ENCODE measurements around the gene LARP6.
"Not testable (repeated sequence)": the region's sequence is repeated elsewhere in the genome, so short reads cannot be mapped to it uniquely, and the experiment has no call there.

The LARP6 gene

DNA sequence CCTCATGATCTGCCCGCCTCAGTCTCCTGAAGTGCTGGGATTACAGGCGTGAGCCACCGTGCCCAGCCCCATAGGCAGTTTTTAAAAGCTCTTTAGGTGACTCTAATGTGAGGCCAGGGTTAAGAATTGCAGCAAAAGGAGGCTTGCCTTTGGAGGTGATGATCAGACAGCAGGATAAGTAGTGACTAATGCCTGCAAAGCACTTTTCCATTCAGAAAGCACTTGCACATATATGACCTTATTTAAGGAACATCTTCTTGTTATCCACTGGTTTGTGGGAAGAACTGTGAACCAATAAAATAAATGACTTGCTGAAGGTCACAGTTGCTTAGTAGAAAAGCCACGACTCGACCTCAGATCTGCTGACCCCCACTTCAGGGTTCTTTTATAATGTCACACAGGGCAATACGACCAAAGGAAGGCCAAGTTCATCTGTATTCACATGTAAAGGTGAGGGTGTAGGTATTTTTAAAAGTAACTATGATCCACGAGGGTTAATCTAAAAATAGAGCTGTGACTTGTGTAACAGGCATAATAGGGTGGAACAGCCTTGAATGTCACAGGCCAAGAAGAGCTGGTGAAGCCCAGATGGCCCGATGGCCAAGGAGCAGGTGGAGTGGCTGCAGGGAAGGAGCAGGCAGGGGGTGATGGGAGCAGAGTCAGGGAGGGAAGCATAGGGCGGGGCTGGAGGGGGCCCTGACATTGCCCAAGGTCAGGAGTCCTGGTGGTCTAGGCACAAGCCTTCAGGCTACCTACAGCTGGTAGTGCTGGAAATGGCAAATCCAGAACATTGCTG, 24.4 kb downstream of the LARP6 start:
- FAIRE-seq = no peak

DNA sequence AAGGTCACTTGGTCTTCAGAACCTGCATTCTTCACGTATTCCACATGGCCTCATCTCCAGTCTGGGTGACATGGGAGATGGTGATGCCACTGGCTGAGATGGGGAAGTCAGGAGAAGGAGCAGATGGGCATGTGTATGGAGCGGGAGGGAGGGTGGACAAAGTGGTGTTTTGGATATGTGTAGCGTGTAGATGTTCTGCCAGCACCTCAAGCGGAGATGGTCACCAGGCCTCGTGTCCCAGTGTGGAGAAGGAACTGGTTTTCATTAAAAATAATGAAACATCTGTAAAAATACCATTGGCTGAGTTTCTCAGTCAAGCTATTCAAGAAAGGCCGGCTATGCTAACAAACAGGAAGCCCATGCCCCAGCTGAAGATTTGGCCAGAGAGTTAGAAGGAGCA, 26.2 kb downstream of the LARP6 start:
- no peak for FAIRE-seq

DNA sequence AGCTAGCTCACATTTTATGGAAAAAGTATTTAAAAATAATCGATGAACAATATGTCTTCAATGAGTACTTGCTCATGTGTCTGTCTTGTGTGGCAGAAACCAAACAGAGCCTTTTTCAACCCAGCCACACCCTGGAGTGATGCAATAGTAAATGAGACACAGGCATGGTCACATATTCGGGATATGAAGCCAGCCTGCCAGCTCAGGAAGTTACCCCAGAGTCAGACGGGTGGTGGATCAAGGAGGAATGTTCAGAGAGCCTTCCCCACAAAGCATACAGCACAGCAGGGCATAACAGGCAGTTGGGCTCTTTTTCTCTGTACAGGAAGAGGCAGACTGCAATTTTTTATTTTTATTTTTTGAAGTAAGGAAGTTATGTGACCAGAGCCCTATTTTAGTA, 27.3 kb downstream of the LARP6 start:
- no peak for FAIRE-seq

DNA sequence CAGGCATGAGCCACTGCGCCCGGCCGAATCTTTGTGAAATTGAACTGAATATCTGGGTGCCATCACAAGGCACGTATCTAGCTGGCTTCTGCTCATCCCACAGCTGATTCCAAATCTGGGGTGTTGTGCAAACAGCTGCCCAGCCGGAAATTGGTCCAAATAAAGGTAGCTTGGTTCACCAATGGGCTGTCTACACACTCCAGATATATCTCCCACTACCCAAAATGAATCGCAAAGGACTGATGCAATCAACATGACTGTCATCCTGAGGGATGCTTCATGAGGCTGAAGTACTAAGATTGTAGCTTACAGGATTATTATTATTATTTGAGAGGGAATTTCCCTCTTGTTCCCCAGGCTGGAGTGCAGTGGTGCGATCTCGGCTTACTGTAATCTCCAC, 28.1 kb downstream of the LARP6 start:
- FAIRE-seq = no peak

DNA sequence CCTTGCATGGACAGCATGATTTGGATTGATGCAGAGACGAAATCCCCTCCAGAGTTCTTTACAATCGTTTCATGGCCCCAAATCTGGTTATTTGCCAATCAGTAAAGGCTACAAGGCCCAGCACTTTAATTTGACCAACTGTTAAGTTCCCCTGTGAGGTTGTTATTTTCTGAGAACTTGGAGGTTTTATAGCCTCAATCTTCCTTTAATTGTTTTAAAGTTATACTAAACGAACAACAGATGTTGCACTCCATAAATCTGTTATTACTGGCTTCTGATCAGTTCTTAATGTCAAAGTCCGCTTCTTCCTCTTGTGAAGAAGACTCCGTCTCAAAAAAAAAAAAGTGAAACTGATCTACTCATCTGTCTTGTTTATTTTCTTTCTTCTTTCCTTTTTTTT, 30.8 kb downstream of the LARP6 start:
- no peak for FAIRE-seq

DNA sequence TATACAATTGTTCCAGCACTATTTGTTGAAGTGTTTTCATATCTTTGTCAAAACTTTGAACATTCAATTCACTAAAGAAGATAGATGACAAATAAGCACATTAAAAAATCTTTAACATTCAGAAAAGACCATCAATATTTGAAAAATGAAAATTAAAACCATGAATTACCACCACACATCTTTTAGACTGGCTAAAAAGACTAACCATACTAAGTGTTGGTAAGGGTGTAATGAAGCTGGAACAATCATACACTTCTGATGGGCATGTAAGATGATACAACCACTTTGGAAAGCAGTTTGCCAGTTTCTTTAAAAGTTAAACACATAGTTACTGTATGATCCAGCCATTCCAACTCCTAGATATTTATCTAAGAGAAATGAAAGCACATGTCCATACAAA, 33.7 kb downstream of the LARP6 start:
- FAIRE-seq = no peak

DNA sequence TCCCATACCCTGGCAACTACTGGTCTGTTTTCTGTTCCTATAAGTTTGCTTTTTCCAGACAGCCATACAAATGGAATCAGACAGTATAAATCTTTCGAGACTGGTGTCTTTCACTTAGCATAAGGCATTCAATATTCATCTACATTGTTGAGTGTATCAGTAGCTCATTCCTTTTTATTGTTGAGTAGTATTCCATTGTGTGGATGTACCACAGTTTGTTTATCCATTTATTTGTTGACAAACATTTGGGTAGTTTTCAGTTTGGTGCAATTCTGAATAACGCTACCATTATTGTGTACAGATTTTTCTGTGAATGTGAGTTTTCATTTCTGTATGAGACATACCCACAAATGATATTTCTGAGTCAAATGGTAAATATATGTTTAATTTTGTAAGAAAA, 35.4 kb downstream of the LARP6 start:
- FAIRE-seq = no peak

DNA sequence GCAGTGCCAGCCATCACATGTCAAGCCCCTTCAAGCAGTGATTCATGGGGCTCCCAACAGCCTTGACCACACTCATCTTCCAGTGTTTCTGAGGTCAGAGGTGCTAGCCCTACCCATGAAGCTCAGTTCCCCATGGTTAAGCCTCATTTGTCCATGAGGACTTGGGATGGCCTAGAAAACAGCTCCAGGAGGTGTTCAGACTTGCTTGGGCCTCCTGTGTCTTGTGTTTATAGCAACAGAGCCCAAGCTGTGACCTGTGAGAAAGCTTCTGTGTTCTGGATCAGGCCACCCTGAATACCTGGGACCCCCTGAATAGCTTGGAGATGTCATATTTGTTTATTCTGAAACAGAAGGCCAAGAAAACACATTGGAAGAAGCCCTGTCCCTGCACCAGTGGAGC, 36.7 kb downstream of the LARP6 start:
- FAIRE-seq = no peak

DNA sequence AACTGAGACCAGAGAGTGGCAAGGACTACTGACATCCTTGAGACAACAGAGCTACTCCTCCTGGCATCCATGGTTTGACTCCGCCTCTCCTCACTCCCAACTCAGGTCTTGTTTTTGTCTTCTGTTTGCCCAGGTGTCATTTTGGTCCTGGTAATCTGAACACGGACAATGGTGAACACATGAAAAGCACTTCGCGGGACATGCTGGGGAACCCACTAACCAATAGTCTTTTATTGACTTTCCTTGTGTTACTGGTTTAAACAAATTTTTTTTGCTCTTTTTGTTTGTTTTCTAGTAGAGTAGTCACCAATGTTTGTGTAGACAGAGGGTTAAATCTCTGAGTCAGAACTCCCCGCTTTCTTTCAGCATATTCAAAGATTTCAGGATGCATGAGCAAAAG, 38.4 kb downstream of the LARP6 start:
- FAIRE-seq = no peak

DNA sequence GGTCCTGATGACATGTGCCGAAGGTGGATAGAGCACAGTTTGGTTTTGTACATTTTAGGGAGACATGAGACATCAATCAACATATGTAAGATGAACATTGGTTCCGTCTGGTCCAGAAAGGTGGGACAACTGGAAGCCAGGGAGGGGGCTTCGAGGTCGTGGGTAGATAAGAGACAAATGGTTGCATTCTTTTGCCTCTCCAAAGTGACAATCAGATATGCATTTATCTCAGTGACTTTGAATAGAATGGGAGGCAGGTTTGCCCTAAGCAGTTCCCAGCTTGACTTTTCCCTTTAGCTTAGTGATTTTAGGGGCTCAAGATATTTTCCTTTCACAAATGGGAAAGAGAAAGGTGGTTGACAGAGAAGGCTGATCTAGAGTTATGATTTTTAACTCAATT, 38.9 kb downstream of the LARP6 start:
- FAIRE-seq = not testable (repeated sequence)

DNA sequence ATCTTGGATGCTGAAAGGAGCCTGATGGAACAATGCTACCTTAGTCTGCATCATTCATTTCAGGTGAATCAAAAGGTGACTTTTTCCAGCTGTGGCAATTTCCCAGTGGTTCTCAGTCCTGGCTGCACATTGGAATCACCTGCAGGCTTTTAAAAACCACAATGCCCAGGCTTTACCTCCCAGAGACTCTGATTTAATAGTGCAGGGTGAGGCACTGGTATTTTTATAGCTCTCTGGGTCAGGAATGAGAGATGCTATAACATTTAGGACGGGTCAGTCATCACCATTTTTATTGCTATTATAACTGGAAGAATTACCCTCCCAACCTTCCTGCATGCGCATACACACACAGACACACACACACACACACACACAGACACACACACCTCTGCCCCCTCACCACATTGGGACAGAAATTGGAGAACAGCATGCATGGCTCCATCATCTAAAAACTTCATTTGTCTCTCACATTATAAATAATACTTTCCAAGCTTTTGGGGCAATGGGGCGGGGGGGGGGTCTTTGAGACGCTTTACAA, 41.1 kb downstream of the LARP6 start:
- FAIRE-seq = no peak

DNA sequence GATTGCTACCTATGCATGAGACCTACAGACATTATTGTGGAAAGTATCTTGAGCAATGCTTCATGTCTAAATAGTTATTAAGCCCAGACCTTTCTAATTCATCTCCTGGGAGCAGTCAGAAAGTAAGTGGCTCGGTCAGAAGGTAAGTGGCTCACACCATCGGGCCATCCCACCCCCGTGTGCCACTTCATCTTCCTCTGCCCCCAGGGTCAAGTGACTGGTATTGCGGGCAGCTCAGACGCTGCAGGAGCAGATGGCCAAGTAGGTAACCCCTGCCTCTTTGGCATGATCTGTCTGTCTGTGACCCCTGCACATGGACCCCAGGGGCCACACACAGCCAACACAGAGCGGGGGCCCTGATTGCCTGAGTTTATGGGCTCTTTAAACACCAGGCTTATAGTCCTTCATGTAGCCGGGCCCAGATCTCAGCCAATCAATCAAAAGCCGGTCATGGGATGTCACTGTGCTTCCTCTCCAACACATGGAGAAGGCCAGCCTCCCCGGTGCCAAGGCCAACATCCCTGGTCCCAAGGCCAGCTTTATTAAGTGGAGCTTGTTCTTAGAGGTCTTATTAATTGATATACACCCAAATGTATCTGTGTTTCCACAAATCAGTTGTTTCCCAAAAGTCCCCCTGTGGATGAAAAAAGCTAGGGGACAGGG, 42.9 kb downstream of the LARP6 start:
- FAIRE-seq = no peak

DNA sequence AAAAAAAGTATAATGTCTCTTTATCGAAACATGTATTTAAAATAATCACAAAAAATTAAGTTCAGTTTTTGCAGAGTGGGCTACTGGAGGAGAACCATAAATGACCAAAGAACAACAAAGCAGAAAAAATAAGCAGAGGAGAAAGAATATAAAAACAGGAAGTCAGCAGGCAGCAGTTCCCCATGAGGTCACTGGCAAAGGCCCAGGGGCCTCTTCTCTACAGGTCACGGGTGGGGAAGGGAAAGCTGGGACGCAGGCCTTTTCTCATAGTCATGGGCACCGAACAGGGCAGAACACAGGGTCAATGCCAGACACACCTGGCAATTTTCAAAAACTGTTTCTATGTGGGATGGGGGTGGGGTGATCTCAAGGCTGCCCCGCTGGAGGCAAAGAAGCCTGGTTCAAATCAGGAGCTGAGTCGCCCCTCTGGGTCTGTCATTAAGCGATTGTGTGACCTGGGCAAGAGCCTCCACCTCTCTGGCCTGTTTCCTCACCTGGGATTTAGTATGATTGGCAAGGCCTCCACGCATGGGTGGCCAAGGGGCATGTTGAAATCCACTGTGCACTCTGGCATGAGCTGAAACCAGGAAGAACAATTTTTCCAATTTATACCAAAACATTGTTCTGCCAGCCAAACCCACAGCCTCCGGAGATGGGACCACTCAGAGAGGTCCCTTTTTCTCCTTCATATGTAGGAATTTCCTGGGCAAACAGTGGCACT, 46.8 kb downstream of the LARP6 start:
- no peak for FAIRE-seq

DNA sequence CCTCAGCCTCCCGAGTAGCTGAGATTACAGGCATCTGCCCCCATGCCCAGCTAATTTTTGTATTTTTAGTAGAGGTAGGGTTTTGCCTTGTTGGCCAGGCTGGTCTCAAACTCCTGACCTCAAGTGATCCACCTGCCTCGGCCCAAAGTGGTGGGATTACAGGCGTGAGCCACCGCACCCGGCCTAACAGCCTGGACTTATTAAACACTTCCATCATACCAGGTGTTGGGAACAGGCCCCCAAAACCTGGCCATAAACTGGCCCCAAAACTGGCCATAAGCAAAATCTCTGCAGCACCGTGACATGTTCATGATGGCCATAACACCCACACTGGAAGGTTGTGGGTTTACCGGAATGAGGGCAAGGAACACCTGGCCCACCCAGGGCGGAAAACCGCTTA, 49.6 kb downstream of the LARP6 start:
- not testable (repeated sequence) for FAIRE-seq

DNA sequence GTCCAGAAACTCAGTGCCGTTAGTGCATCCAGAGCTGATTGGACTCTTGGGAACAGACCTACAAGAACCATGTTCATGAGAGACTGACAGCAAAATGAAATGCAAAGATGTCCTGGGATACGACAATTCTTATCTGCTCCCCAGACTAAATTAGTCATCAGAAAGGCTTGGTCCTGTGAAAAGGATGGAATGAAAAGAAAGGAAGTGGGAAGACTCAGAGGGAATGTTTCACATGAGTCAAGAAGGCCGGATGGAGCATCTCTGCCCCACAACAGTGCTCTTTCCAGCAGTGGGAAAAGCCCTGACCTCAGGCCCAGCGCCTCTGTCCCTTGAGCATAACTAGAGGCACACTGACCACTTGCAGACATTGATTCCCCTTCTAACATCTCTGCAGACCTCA, 51.3 kb downstream of the LARP6 start:
- no peak for FAIRE-seq

DNA sequence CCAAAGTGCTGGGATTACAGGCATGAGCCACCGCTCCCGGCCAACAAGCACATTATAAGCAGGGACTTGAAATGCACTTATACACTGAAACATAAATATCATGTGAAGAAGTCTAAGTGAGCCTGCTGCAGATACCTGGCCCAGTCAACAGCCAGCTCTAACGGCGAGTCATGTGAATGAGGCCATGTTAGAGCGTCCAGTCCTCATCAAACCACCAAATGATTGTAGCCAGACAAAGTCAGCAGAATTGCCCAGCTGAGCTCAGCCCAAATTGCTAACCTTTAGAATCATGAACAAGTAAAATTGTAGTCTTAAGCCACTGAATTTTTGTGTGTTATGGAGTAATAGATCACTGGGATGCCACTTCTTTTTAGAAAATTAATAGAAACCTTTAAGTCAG, 52.8 kb downstream of the LARP6 start:
- FAIRE-seq = no peak

DNA sequence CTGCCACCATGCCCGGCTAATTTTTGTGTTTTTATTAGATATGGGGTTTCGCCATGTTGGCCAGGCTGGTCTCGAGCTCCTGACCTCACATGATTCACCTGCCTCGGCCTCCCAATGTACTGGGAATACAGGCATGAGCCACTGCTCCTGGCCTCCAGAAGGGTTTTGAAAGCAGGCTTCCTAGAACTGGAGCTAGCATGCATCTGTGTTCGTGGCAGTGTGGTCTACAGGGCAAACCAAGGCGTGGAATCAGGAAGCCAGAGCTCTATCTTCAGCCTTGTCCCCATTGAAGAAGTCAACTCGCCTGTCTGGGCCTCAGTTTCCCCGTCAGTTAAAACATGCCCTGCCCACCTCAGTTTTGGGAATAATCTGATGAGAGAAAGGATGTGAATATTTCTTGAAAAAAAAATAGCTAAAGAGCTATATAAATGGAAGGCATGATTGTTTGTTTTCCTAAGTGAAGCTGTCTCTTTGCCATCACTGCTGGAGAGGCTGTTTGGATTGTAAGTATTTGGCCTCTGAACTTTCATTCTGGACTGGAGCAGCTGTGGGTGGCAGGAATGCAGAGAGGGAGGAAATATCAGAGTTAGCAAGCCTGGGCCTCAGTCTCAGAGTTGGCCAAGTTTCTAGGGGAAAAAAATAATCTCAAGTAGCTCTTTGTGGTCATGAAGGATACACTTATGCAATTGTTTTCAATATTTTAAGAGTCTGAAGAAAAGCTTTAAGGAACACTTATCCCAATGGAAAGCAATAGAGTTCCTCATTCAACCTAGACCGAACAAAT, 54.1 kb downstream of the LARP6 start:
- FAIRE-seq = no peak

DNA sequence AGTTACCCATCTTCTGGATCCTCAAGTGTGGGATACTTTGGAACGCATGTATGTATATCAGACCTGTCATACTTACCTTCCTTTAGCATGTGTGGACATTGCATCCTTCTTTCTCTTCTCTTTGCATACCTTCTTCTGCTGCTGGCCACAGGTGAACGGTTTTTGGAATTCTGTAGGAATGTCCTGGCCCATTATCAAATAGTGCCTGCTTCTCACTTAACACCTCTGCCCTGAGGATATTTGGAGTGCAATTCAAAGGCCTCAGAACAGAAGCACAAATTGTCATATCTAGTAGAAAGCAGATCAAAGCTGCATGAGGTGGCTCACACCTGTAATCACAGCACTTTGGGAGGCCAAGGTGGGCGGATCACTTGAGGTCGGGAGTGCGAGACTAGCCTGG, 56.5 kb downstream of the LARP6 start:
- no peak for FAIRE-seq

DNA sequence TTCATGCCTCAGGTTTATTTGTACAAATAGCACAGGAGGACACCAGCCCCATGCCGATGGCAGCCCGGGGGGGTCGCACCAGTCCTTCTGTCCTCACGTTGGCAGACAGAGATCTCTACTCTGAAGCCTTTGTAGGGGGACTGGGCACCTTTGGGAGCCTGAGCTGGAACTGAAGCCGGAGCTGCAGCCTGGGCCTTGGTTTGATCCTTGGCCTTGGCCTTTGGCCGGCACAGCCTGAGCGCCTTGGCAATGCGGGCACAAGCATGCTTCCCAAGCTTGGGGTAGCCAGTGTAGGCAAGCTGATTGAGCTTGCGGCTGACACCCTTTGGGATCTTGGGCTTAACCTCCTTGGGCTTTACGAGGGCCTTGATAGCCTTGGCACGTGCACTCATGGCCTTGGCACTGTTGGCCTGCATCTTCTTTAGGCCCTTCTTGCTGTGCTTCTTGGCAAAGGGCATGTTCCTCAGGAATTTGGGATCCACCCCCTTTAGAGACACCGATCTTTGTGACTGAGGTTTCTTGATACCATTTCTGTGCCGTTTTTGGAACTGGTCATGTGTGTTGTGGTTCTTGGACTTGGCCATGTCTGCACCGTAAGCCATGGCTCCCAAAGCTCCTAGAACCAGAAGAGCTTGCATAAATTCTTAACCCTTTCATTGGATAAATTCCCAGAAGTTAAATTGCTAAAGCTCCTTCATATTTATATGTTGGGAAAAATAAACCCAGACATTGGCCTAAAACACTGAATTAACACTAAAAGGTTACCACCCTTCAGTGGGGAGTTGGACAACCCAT, 57.2 kb downstream of the LARP6 start:
- FAIRE-seq = no peak

DNA sequence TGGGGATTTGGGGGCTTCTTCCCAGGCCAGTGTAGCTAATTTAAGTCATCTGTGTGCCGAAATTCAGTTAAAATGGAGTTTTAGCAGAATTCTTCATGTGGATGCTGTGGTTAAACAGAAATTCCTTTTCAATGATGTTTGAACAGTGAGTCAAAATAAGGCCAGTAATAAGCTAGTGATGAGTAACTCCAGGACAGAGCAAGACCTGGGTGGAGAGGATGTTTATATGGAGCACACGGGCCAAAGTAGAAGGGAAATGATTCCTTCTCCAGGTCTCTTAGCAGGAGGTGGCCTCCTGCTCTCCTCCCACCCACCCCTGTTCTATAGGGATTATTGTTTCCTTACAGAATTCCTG, 58.7 kb downstream of the LARP6 start:
- FAIRE-seq = no peak

DNA sequence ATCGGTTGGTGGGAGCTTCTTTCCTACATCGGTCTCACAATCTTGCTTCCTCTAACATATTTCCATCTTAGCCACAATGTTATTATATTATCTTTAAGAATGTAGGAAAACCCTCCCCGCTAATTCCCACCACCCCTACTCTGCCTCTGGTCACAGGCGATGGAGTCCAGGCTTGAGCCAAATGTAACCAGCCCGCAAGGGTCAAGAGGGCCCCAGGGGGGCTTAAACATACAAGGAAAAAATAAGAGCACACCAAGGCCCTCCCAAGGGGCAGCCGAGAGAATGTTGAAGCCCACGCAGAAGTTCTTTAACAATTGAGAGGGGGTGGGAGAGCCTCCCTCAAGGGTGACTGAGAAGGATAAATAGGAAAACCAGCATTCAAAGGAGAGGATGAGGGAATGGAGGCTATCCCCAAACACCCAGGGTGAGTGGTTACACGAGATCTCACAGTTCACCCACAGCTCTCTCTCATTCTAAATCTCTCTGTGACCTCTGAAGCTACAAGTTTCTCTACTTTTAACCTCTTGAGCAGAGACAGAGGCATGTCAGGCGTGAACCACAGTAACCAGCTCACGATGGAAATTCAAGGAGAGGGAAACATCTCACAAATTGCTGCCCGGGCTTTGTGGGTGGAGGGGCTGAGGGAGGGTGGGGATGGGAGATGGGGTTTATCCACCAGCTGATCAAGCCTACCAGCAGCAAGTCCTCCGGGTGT, 59.2 kb downstream of the LARP6 start:
- no peak for FAIRE-seq

DNA sequence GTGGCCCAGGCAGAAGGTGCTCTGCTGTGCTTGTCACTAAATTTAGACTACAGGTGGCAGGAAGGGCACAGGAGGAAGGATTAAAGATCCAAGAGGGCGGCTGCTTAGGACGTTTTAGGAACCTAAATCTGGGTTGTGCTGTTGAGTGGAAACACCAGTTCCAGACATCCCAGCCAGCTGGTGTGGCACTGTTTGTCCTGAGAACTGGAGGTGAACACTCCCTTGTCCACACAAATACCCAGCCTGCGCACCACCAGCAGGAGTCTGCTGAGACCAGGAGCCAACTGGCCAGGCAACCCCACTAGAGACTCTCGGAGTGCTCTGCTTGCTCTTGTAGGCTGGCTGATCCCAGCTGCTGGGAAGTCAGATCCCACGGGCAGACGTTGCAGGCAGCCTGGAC, 60.3 kb downstream of the LARP6 start:
- FAIRE-seq = no peak
